GM18505 (cell line): Measurements from ENCODE around the gene DYNC1H1.
"Not testable (repeated sequence)": the region's sequence is repeated elsewhere in the genome, so short reads cannot be mapped to it uniquely, and the experiment has no call there.

ENCODE experiments used
- ATAC-seq: cut with Tn5 transposase; IDR thresholded peaks from one replicate; pipeline ENCODE4 v1.9.1; 2021; ENCODE audit not compliant: unreplicated experiment
- POLR2A ChIP-seq: IDR thresholded peaks from 4 replicates; pipeline ENCODE4 v1.6.1; 2011; ENCODE audit warnings: borderline replicate concordance; ENCODE audit not compliant: insufficient read depth, insufficient read length; ENCODE audit errors: extremely low read depth

DYNC1H1 gene

GRCh38 chr14:101965770-101966722, 1.7 kb downstream of the DYNC1H1 start:
- ATAC-seq, result no peak
- TF ChIP-seq POLR2A, result no peak

GRCh38 chr14:101966742-101967141, 2.4 kb downstream of the DYNC1H1 start:
- ATAC-seq, result no peak
- TF ChIP-seq POLR2A, result no peak

GRCh38 chr14:101968186-101968585, 3.8 kb downstream of the DYNC1H1 start:
- no peak for TF ChIP-seq POLR2A
- ATAC-seq, result no peak

GRCh38 chr14:101969481-101969880, 5.1 kb downstream of the DYNC1H1 start:
- TF ChIP-seq POLR2A, result no peak
- ATAC-seq, result no peak

- ATAC-seq, result no peak
- TF ChIP-seq POLR2A, result no peak
Observed at GRCh38 chr14:101970830-101971400, 6.5 kb downstream of the DYNC1H1 start.

- not testable (repeated sequence) for ATAC-seq
Observed at GRCh38 chr14:101971458-101971857, 7.1 kb downstream of the DYNC1H1 start.

GRCh38 chr14:101972126-101972866, 7.9 kb downstream of the DYNC1H1 start:
- TF ChIP-seq POLR2A, result no peak
- no peak for ATAC-seq

GRCh38 chr14:101973356-101973755, 9.0 kb downstream of the DYNC1H1 start:
- ATAC-seq, result no peak
- TF ChIP-seq POLR2A, result no peak

- no peak for TF ChIP-seq POLR2A
- no peak for ATAC-seq
Observed at GRCh38 chr14:101975231-101975630, 10.9 kb downstream of the DYNC1H1 start.

GRCh38 chr14:101977311-101978071, 13.1 kb downstream of the DYNC1H1 start:
- ATAC-seq, result no peak
- no peak for TF ChIP-seq POLR2A

- no peak for TF ChIP-seq POLR2A
Observed at GRCh38 chr14:101979666-101980065, 15.3 kb downstream of the DYNC1H1 start.

GRCh38 chr14:101980251-101980650, 15.9 kb downstream of the DYNC1H1 start:
- no peak for TF ChIP-seq POLR2A
- ATAC-seq, result no peak

More at GRCh38 chr14:101979666-101980065, 15.3 kb downstream of the DYNC1H1 start:
- no peak for ATAC-seq

- no peak for TF ChIP-seq POLR2A
Observed at GRCh38 chr14:101980700-101981099, 16.3 kb downstream of the DYNC1H1 start.

More at GRCh38 chr14:101980700-101981099, 16.3 kb downstream of the DYNC1H1 start:
- ATAC-seq, result peak; percentile 85
